OCI-LY7 (cell line): ENCODE data around the gene COL6A3.

Experiments used
- EZH2phosphoT487 ChIP-seq: fragments of 200-600 bp; sonication (generic); IDR thresholded peaks from 2 replicates; pipeline ENCODE4 v1.6.1; 2018; ENCODE audit warnings: low read depth, borderline replicate concordance, mild to moderate bottlenecking, mixed run types, antibody characterized with exemption, low read length, moderate library complexity, mixed read lengths
- TF ChIP-seq, protein P1 (sequence below): fragments of 200-600 bp; sonication (generic); conservative IDR thresholded peaks from 2 replicates; pipeline ENCODE4 v1.5.1; 2014; ENCODE audit warnings: mild to moderate bottlenecking, antibody characterized with exemption, low read length, moderate library complexity, mixed read lengths

DNA sequence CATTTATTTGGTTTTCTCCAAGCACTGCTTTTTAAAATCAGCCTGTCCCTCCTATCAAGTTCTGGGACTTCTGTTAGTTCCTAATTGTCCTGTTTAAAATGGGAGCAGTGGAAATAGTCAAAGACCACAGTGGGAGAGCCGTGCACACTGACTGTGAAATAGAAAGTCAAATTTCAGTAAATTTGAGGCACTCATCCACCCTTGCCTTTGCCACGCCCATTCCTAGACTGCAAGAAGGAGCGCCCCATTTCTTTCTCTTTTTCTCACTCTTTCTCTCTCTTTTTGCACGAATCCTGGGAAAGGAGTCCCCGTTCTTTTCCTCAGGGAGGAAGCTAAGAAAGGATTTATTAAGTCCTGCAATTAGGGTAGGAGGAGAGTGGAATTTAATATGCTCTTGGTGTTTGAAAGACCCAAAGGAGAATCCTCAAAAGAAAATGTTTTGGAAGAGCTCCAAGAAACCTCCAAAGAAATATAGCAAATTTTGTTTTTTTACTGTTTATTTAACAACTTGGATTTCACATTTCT lies 7.5 kb downstream of the COL6A3 start:
- TF ChIP-seq, protein P1, sequence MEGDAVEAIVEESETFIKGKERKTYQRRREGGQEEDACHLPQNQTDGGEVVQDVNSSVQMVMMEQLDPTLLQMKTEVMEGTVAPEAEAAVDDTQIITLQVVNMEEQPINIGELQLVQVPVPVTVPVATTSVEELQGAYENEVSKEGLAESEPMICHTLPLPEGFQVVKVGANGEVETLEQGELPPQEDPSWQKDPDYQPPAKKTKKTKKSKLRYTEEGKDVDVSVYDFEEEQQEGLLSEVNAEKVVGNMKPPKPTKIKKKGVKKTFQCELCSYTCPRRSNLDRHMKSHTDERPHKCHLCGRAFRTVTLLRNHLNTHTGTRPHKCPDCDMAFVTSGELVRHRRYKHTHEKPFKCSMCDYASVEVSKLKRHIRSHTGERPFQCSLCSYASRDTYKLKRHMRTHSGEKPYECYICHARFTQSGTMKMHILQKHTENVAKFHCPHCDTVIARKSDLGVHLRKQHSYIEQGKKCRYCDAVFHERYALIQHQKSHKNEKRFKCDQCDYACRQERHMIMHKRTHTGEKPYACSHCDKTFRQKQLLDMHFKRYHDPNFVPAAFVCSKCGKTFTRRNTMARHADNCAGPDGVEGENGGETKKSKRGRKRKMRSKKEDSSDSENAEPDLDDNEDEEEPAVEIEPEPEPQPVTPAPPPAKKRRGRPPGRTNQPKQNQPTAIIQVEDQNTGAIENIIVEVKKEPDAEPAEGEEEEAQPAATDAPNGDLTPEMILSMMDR: no peak
- no peak for TF ChIP-seq EZH2phosphoT487
